NCI-H1436 (cell line): Measurements from ENCODE around the gene ZNF652.
A peak's percentile ranks its signal among the peaks of the same experiment; 100 is the strongest.
"Not testable (repeated sequence)": the region's sequence is repeated elsewhere in the genome, so short reads cannot be mapped to it uniquely, and the experiment has no call there.

ENCODE experiments used
- DNase-seq: peaks from one replicate; lab custom pipeline; 2025; lab: John Stamatoyannopoulos, UW

The ZNF652 gene

DNA sequence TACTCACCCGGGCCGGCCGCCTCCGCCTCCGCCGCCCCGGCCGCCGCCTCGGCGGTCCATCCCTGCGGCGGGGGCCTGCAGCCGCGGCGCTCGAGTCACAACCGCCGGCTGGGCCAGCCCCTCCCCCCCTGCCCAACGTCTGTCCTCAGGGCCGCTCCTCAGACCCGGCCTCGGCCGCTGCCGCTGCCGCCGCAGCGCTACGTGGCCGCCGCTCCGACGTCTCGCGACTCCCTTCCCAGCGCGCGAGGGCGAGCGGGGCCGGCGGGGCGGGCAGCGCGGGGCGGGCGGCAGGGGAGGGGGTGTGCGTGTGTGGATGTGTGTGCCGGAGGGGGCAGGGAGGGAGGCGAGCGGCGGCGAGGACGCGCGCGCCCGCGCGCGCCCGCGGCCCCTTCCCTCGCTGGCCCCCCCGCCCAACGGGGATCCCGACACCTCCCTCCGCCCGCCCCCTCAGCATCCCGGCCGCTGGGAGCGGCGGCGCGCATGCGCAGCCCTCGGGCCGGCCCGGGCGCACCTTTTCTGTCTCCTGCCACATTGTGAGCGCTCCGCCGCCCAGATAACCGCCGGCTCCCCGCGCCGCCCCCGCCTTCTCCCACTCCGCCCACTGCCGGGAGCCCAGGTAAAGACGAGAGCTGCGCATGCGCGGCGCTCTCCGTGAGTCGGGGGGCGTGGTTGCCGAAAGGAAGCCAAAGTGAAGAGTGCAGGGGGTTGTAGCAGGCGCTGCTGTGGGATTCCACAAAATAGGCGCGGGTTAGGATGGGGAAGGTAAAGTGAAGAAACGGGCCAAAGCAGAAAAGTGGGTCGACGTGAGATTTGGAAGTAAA, at the start of gene ZNF652:
Gene ZNF652 (minus strand): TSS at position 349 of the 821 bp plus-strand sequence. CDS start 44,525 bp downstream, outside the sequence.
- DNase-seq, result peak; percentile 99

DNA sequence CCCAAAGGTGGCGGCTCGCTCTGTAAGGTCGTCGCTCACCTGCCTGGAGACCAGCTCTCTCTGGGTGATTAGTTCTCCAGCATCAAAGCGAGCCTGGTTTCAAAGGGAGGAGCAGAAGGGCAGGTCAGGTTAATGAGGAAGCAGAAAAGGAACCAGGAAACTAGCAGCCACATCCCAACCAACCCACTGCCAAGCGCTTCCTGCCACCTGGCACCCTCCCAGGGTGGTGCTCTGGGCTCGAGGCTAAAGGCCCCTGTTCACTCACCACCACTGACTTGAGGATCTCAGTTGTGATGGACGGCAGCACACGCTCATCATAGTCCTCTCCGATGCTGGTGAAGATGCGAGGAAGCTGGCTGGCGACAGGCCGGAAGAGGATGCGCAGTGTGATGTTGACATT, 47.0 kb upstream of the ZNF652 start:
- DNase-seq, result no peak

DNA sequence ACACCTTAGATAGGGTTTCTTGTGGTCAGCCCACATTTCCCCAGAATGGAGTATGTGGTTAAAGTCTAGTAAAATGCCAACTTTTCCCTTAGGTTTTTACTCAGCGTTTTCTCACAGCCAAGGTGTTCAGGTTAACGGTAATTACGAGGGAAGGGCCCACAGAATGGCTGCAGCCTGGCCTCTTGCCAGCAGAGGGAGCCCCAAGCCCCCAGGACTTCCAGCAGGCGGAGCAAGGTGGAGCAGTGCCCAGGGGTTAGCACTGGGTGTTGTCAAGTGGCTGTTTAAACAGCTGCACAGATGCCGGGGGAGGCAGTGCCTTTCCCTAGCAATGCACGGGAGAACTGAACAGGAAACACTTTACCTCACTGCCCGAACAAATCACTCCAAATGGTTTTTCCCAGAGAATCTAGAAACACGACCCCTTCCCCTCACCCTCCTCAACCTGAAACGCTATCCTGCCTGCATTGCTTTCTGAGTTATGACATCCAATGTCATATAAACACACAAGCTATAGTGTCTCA, 46.0 kb upstream of the ZNF652 start:
- peak; percentile 87 for DNase-seq

DNA sequence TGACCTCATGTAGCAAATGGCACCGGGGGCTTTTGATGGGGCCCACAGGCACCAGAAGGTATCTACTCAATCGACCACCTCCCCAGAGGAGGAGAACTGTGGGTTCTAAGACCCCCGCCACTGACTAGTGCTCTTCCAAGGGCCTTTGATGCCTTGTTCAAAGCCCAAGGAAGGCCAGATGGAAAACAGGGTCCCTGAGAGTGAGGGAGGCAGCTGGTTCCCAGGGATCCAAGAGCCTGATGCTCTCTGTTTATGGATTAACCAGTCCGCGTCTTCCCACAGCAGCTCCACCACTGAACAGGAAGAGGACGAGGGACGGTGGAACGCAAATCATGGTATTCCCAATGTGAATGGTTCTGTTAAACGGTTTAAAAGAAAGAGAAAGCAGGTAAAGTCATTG, 45.0 kb upstream of the ZNF652 start:
- no peak for DNase-seq

DNA sequence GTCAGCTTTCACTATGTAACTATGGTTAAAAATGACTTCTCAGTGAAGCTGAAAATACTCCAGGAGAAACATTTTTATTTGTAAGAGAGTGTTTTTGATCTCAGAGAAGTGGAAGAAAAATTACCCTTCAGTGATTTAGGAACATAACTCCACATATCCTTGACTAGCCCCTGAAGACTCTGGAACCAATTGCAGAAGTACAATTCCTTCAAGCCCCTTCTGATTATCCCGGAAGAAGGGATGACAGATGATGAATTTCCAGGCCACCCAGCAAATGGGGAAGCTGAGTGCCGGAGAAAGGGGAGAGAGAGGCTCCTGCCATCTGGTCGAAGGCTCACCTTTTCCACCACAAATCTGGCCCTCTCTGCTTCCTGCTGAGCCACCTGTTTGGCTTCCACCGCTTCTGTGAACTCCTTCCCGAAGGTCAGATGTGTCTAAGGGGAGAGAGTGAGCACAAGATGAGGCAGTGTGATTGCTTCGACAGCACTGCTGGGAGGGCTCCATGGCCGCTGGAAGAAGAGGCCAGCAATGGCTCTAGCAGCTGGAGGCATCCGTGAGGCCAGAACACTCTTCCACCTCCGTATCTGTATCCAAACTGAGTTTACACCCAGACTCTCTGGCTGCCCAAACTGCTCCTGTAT, 44.5 kb upstream of the ZNF652 start:
- no peak for DNase-seq

DNA sequence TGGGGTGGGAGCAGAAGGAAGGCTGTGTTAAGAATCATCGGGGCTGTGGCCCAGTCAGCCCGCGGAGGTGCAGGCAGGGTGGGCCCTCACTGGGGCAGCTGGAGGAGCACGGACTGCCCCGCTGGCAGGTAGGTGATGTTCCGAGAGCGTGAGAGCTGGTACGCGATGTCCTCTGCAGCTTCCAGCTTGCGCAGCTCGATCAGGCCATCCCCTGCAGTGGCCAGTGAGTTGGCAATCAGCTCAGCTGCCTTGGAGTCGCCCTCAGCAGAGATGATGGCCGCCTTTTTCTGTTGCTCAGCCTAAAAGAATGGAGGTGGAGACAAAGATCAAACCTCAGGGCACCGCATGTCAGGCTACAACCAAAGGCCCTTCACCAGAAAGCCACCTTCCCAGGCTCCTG, 42.9 kb upstream of the ZNF652 start:
- DNase-seq, result no peak

DNA sequence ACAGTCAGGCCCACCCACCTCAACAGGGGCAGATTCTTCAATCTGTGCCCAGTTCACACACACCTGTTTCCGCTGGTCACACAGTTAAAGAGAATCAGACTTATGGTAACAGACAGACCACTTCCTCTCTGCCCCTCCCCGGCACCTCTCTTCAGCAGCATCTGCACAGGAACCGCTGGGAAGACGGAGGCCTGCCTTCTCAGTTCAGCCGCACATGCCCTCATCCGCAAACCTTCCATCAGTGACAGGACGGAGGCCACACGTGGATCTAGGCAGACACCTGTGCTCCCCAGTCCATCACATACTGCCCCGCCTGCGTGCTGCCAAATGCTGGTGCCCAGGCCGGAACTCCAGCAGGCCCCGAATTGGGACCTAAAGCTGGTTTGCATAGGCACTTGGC, 42.3 kb upstream of the ZNF652 start:
- DNase-seq, result no peak

DNA sequence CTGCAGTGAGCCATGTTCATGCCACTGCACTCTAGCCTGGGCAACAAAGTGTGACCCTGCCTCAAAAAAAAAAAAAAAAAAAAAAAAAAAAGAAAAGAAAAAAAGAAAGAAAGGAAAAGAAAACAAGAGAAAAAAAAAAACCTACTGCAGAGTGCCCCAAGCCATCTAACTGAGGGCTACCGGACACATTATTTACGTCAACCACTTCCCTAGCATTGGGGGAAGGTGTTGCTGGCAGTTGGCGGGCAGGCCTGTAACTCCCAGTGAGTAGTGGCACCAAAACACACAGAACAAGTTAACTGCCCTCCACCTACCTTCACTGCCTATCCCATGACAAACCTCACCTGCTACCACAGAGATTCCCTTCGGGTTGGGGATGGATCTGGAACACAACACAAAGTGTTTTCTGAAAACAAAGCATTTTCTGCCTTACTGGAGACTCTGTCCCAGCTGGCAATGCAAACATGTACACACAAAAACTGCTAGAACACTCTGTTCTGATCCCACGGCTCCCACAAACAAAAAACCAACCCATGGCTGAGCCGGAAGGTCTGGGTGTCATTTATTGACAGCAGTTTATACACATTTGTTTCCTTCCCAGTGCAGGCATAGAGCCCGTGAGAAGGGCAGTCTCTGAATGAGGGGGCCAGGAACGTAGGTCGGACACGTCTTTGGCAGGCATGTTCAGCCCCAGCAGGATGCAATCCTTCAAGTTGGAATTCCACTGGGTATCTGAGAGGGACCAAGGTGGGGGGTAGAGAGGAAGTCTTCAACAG, 41.7 kb upstream of the ZNF652 start:
- DNase-seq, result no peak

DNA sequence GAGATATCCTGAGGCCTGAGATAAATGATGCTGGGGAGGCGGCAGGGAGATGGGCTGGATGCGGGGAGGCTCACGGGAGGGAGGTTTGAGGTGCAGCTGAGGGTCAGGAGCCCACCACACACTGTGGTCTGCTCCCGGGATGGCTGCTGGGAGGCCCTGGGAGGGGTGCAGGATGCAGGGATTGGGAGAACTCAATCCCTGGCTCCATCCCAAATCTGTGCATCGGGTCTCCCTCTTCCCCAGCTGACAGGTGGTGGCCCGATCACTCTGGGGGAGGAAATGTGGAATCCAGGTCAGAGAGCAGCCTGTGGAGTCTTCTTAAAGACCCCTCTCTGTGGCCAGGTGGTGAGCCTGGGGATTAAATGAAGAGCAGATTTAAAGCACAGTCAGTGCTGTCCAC, 40.7 kb upstream of the ZNF652 start:
- no peak for DNase-seq

DNA sequence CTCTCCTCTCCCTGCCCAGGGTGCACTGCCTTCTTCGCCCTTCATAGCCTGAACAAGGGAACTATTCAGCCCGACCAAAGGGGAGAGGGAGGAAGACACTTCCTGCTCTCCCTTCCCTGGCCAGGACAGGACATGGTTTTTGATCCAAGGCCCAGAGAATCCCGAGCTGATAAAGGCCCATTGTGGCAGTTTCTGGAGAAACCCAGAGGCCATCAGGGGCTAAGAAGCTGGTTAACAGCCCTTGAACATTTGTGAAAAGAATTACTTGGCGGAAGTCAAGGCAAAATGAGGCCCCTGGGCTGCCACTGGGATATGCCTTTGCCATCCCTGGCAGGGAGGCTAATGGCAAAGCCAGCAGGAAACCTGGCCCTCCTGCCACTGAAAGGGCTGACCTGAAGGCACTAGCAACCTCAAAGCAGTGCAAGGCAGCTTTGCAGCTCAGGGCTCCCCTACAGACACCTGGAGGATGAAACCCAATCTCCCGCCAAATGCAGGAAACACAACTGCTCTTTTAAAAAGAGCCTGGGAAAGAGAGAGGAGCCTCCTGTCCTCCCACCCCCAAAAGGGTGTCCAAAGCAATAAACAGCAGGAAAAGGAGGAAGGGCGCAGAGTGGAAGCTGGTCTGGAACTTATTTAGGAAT, 40.0 kb upstream of the ZNF652 start:
- no peak for DNase-seq

DNA sequence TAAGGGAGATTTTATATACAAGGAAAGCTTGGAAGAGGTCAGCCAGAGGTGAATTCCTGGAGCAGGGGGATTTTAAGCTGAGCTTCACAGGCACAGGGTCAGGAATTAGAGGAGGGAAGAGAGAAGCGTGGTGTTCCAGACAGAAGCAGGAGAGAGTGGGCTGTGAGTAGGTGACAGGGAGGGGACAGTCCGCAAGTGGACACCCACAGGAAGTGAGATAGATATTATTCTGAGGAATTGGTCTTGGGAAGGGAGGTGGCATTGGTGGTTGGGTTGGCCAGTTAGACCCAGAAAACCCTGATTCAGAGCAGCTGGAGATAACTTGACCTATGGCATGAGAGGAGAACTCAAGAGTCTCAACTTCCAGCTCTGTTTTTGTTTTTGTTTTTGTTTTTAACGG, 37.9 kb upstream of the ZNF652 start:
- DNase-seq, result no peak

DNA sequence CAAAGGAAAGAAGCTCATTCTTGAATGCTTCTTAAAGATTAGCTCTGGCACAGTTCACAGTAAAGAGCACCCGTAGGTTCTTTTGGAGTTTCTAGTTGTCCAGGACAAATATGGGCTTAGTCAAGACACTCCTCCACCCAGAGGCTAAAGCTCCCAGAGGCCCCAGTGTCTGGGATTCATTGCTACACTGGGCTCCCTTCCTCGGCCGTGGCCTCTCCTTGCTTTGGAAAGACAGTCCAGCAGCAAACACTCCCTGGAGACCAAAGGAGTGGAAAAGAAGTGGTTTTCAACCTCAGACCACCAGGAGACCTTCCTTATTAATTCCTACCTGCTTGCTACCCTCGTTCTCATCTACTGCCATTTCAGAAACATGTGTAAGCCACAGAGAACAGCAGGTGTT, 35.5 kb upstream of the ZNF652 start:
- no peak for DNase-seq

DNA sequence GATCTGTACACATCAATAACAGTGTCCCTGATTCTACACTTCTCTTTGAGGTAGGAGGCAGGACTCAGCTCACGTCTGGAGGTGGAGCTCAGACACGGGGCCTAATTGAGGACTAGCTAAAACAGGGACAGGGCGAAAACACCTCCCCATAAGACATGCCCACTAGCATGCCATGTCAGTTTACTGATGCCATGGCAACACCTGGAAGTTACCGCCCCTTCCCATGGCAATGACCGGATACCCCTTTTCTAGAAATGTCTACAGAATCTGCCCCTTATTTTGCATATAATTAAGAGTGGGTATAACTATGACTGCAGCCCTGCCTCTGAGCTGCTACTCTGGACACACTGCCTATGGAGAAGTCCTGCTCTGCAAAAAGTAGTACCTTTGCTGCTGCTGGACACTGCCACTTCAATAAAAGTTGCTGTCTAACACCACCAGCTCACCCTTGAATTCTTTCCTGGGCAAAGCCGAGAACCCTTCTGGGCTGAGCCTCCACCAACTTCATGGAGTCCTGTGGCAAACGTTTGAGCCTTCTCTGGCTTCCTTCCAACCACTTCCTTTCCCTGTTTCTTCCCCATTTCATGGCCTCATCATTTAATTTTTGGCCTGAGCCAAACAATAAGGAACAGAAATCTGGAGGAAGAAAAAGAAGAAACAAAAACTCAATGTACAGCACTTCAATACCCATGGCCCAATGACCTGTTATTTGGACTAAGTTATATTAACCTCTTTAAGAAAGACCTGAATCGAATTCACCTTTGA, 31.6 kb upstream of the ZNF652 start:
- DNase-seq, result no peak

DNA sequence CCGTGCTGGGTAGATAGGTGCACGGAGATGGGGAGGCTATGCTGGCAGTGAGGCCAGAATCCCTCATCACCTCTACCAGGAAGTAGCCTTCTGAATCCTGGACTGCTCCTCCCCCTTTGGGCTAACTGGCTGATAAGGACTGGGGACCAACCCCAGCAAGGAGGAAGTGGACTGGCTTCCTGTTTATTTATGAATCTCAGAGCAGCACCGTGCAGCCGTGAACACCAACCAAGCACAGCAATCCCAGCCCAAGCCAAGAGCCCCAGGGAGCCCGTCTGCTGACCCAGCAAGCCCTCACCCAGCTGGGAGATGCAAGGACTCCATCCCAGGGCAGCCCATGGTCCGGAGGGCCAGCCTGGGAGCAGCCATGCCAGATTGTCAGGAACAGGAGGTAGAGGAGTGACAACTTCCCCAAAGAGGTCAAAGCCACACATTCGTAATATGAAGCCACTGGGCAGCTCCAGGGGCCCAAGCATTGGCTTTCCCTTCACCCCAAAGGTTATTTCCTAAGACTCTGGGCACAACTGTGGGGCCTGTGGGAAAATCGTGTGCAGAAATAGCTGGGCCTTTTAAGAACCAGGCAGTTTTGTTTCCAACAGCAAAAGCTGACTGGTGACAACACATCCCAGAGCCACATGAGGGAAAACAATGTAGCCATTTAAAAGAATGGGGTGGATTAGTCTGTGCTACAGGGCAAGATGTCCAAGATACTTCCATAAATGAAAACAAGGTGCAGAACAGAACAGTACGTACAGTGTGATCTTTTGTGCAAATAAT, 28.7 kb upstream of the ZNF652 start:
- no peak for DNase-seq

DNA sequence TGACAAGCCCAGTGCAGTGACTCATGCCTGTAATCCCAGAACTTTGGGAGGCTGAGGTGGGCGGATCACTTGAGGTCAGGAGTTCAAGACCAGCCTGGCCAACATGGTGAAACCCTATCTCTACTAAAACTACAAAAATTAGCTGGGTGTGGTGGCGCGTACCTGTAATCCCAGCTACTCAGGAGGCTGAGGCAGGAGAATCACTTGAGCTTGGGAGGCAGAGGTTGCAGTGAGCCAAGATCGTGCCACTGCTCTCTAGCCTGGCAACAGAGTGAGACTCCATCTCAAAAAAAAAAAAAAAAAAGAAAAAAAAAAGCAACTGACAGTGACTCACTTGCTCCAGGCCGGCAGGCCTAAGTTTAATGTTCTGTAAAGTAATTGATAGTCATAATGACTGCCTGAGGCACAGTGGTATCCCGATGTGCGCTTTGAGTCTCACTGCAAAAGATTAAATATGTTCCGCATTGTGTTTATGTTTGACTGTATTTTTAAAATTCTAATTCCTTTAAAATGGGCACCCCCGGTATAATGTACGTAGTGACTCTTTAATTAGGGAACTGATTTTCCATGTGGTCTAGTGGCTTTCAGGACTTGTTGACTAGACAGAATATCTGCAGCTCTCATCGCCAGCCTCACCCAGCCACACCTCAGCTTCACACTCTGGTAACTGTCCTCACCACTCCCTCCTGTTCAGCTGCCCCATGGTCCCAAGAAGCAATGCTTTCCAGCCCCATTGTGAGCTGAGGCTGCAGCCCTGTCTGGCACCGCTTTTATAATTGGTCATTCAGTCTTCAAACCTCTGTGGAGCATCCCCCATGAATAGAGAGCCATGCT, 27.7 kb upstream of the ZNF652 start:
- not testable (repeated sequence) for DNase-seq

DNA sequence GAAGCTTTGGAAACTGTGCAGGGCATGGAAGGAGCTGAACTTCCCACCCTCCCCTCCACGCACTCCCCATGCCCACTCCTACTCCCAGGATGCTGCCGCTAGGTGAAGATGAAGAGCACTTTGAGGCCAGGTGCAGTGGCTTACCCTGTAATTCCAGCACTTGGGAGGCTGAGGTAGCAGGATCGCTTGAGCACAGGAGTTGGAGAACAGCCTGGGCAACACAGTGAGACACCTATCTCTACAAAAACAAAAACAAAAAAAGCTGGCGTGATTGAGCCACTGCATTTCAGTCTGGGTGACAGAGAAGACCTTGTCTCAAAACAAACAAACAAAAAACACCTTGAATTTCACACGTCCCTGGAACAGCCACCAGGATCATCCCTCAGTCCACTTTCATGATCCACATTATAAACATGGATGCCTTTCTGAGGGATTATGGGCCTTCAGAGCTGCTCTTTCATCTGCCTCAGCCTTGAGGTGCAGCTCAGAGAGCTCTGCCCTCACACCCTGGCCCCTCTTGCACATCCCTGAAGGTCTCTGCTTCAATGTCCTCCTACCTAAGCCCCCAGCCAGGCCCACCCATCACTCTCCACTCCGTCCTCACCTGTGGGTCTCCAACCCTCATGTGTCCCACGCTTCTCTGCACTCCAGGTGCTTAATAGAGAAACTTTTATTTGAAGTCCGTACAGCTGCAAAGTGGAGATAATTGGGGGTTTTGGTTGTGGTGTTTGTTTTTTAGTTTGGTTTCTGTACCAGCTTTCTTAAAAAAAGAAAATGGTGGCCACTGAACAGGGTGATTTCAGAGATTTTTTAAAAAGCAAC, 26.9 kb upstream of the ZNF652 start:
- DNase-seq, result no peak

DNA sequence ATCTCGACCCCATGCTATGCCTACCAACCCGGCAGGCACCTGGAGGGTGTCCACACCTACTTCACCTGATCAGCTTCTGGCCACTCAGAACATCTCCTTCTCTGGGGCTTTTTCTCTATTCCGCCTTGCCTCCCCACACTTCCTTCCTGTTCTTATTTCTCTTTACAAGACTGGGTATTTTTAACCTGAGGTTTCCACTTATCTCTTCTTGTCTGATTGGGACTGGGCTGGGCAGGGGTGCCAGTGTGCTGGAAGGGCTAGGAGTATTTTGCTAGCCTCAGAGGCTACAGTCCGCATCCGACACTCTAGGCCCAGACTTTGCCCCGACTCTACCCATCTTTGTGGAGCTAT, 26.2 kb upstream of the ZNF652 start:
- no peak for DNase-seq

DNA sequence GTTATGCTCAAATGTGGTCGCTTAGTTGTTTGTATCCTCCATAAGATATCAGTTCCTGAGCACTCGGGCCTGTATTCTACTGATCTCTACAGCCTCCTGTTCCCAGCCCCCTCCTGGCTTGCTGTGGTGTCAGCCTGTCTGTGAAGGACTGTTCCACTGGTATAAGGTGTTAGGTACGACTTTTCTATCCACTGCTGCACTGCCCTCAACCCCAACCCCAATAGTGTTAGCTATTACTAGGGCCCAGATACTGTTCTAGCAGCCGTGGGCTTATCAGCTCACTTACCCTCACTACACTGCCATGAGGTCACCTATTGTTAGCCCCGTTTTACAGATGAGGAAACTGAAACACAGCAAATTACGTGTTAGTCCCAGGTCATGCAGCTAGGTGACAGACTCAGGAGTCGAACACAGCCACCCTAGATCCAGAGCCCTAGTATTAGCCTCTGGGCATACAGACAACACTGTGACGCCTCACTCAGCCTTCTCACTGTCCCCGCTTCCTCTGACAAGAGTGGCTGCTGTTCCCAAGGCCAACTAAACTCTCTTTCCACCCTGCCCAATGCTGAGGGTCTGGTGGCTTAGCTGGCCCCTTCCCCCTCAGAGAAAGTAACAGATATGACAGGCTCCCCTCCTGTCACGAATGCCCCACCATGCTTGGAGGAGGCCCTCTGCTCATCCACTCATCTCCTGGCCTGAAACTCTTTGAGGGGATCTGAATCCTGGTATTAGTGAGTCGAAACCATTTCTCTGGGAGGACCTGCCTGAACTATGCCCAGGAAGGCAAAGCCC, 25.6 kb upstream of the ZNF652 start:
- no peak for DNase-seq
